BLaER1 treated with 17β-estradiol and CSF1 and Interleukin-3, amounts not matched to agents 10 nM and 100 nM (cell line): ENCODE data around the gene OR2H1.

Source experiments
- H3K27ac ChIP-seq, 11 experiments: shearing (Covaris generic); formaldehyde crosslinking; 2 replicates each; pipeline ENCODE4 v1.8.1; 2022
- H3K27me3 ChIP-seq, 11 experiments: shearing (Covaris generic); formaldehyde crosslinking; 2 replicates each; pipeline ENCODE4 v1.8.1; 2022
- H3K36me3 ChIP-seq, 11 experiments: shearing (Covaris generic); formaldehyde crosslinking; 2 replicates each; pipeline ENCODE4 v1.8.1; 2022
- H3K4me1 ChIP-seq, 10 experiments: shearing (Covaris generic); formaldehyde crosslinking; 2 replicates each; pipeline ENCODE4 v1.8.1; 2022
- H3K4me2 ChIP-seq, 11 experiments: shearing (Covaris generic); formaldehyde crosslinking; 2 replicates each; pipeline ENCODE4 v1.8.1; 2022
- H3K4me3 ChIP-seq, 10 experiments: shearing (Covaris generic); formaldehyde crosslinking; 2 replicates each; pipeline ENCODE4 v1.8.1; 2022
- H3K9ac ChIP-seq, 11 experiments: shearing (Covaris generic); formaldehyde crosslinking; 2 replicates each; pipeline ENCODE4 v1.8.1; 2022
- H3K9me3 ChIP-seq, 11 experiments: shearing (Covaris generic); formaldehyde crosslinking; replicated peaks in 1 of 11; 2 replicates each; pipeline ENCODE4 v1.8.1; 2022
- H4K20me1 ChIP-seq, 11 experiments: shearing (Covaris generic); formaldehyde crosslinking; 2 replicates each; pipeline ENCODE4 v1.8.1; 2022
- Cebpa-rat ChIP-seq, 11 experiments: shearing (Covaris generic); IDR thresholded peaks; 2 replicates each; pipeline ENCODE4 v1.8.1; 2022

OR2H1 gene

DNA sequence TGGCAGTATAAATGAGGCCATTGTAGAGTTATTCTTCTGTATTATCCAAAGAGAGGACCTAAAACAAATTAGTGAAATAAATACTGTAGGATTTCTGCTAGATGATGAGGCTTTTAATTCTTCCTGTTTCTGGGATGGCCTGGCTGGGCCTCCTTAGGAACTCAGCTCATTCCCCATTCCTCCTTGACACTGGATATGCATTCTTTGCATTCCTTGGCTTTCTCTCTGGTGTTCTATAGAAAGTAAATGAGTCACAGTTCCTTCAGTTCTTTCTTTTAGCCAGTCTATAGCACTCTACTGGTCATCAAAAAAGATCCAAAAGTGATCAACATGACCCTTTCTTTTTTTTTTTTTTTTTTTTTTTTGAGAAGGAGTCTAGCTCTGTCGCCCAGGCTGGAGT, 9.3 kb upstream of the OR2H1 start:
- H4K20me1 ChIP-seq, result no peaks in the 10 kb centered on the region
- H3K4me2 ChIP-seq, result no peak overlapping the region
- H3K9me3 ChIP-seq, result peaks cover 9 to 20% (median 14%) of the 10 kb centered on the region in 11 experiments; a peak in 18 of 22 replicates
- no peaks in the 10 kb centered on the region for H3K4me1 ChIP-seq
- H3K27me3 ChIP-seq, result no peaks in the 10 kb centered on the region
- no peak overlapping the region for H3K27ac ChIP-seq
- no peak overlapping the region for H3K4me3 ChIP-seq
- no peak overlapping the region for H3K9ac ChIP-seq
- H3K36me3 ChIP-seq, result no peaks in the 10 kb centered on the region
- TF ChIP-seq Cebpa-rat (IDR thresholded peaks at IDR 0.05), result no peak

DNA sequence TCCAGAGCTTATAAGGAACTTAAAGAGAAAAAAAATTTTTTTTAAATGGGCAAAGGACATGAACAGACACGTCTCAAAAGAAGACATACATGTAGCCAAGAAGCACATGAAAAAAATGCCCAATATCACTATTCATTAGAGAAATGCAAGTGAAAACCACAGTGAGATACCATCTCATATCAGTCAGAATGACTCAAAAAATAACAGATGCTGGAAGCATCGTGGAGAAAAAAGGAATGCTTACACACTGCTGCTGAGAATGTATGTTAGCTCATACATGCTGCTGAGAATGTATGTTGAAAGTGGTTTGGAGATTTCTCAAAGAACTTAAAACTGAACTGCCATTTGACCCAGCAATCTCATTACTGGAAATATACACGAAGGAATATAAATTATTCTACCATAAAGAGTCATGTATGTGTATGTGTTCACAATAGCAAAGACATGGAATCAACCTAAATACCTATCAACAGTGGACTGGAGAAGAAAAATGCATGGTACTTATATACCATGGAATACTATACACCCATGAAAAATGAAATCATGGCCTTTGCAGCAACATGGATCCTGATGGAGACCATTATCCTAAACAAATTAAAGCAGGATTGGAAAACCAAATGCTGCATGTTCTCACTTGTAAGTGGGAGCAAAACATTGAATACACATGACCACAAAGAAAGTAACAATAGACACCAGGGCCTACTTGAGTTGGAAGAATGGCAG, 5.3 kb upstream of the OR2H1 start:
- Histone ChIP-seq H3K4me3 (no peak overlapping the region), H3K9me3 (0 out of 22 replicates have a peak, but pooled peaks cover 0 to 5% (median 0%) of the 10 kb centered on the region in 11 experiments), H3K9ac (no peak overlapping the region), H3K36me3 (no peaks in the 10 kb centered on the region), H3K4me2 (no peak overlapping the region), H4K20me1 (no peaks in the 10 kb centered on the region), H3K27ac (no peak overlapping the region), H3K4me1 (no peaks in the 10 kb centered on the region), H3K27me3 (no peaks in the 10 kb centered on the region)
- no peak for TF ChIP-seq Cebpa-rat (IDR thresholded peaks at IDR 0.05)

DNA sequence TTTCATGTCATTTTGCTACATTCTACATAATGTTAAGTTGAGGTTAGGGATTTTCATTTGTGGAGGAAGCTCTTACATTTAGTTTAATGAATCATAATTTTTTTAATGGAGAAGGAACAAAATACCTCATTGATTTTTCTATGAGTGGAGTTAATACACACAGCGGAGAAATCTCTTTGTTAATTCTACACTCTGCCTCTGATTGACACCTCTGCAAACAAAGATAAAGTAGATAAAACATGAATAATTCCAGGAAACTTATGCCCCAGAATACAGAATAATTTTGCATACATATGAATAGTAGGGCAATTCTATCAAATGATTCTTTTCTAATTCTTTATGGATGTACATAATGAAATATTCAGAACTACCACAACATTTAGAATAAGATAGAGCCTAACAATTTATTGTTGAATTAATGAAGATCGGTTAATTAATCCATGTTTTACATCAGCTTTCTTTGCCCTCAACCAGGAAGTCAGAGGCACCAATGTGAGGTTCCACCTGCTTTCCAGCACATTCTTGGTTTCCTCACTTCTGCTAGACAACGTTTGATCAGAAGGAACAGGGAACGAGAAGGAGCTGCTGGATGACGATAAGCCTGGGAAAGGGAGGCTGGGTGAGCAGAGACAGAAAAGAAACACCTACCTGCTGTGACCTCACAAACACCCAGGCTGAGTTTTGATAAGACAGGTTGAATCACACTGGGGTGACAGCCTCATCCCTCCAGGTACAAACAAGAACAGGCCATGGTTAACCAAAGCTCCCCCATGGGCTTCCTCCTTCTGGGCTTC, 4.3 kb downstream of the OR2H1 start:
- H3K4me1 ChIP-seq, result peaks cover 0 to 10% (median 0%) of the 10 kb centered on the region in 10 experiments; a peak in 3 of 20 replicates
- H3K4me3 ChIP-seq, result no peak overlapping the region
- no peak overlapping the region for H3K4me2 ChIP-seq
- H3K36me3 ChIP-seq, result no peaks in the 10 kb centered on the region
- no peak overlapping the region for H3K9ac ChIP-seq
- no peak for TF ChIP-seq Cebpa-rat (IDR thresholded peaks at IDR 0.05)
- H3K27me3 ChIP-seq, result no peaks in the 10 kb centered on the region
- H4K20me1 ChIP-seq, result no peaks in the 10 kb centered on the region
- H3K9me3 ChIP-seq, result no peaks in the 10 kb centered on the region
- no peak overlapping the region for H3K27ac ChIP-seq

DNA sequence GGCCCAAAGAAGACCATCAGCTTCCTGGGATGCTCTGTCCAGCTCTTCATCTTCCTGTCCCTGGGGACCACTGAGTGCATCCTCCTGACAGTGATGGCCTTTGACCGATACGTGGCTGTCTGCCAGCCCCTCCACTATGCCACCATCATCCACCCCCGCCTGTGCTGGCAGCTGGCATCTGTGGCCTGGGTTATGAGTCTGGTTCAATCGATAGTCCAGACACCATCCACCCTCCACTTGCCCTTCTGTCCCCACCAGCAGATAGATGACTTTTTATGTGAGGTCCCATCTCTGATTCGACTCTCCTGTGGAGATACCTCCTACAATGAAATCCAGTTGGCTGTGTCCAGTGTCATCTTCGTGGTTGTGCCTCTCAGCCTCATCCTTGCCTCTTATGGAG, 5.1 kb downstream of the OR2H1 start:
- Histone ChIP-seq H3K9me3 (no peaks in the 10 kb centered on the region), H3K36me3 (no peaks in the 10 kb centered on the region), H3K4me3 (no peak overlapping the region), H3K4me1 (peaks cover 0 to 10% (median 0%) of the 10 kb centered on the region in 10 experiments; a peak in 3 of 20 replicates), H3K27me3 (no peaks in the 10 kb centered on the region), H4K20me1 (no peaks in the 10 kb centered on the region), H3K9ac (no peak overlapping the region), H3K4me2 (no peak overlapping the region), H3K27ac (no peak overlapping the region)
- no peak for TF ChIP-seq Cebpa-rat (IDR thresholded peaks at IDR 0.05)

DNA sequence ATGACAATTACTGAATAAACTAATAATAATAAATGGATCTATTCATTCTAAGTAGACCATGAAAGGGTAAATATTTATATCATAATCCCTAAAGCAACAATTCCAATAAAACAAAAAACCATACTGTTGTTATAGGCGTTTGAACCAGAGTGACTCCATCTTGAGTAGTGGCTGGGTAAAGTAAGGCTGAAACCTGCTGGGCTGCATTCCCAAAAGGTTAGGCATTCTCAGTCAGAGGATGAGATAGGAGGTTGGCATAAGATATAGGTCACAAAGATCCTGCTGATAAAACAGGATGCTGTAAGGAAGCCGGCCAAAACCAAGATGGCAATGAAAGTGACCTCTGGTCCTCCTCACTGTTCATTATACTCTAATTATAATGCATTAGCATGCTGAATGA, 8.3 kb downstream of the OR2H1 start:
- H4K20me1 ChIP-seq, result no peaks in the 10 kb centered on the region
- no peaks in the 10 kb centered on the region for H3K9me3 ChIP-seq
- no peak overlapping the region for H3K9ac ChIP-seq
- no peak for TF ChIP-seq Cebpa-rat (IDR thresholded peaks at IDR 0.05)
- no peaks in the 10 kb centered on the region for H3K36me3 ChIP-seq
- H3K4me2 ChIP-seq, result no peak overlapping the region
- H3K4me1 ChIP-seq, result peaks cover 0 to 10% (median 0%) of the 10 kb centered on the region in 10 experiments; a peak in 3 of 20 replicates
- no peaks in the 10 kb centered on the region for H3K27me3 ChIP-seq
- H3K4me3 ChIP-seq, result no peak overlapping the region
- no peak overlapping the region for H3K27ac ChIP-seq

DNA sequence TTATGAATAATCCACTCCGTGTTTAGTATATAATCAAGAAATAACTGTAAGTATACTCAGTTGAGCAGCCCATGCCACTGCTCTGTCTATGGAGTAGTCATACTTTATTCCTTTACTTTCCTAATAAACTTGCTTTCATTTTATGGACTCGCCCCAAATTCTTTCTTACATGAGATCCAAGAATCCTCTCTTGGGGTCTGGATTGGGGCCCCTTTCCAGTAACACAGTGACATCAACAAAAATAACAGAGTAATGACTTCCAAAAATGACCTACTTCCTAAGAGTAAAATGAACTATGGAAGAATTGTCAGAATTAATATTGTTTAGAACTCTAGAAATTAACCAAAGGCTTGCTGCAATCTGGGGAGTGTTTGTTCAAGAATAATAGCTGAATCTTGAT, 8.8 kb downstream of the OR2H1 start:
- Histone ChIP-seq H3K4me3 (no peak overlapping the region), H3K36me3 (no peaks in the 10 kb centered on the region), H3K9me3 (no peaks in the 10 kb centered on the region), H3K4me2 (no peak overlapping the region), H3K27me3 (no peaks in the 10 kb centered on the region), H3K9ac (no peak overlapping the region), H4K20me1 (no peaks in the 10 kb centered on the region), H3K27ac (no peak overlapping the region), H3K4me1 (peaks cover 0 to 10% (median 0%) of the 10 kb centered on the region in 10 experiments; a peak in 3 of 20 replicates)
- TF ChIP-seq Cebpa-rat (IDR thresholded peaks at IDR 0.05), result no peak

DNA sequence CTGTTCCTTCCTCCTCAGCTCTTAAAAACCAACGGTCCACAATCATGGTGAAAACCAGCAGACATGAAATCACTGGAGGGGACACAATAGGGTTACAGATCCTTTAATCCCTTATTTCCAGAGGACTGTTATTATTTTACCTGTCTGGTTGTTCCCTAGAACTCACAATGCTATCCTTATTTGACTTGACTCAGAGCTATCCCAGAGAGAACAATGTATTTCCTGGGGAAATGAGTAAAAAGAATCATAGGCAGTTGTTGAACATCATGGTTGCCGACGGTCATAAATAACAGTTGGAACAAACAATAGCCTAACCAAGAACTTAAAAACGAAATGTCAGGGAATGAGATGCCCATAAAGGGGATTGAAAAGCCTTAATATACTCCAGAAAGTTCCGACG, 9.3 kb downstream of the OR2H1 start:
- no peaks in the 10 kb centered on the region for H4K20me1 ChIP-seq
- TF ChIP-seq Cebpa-rat (IDR thresholded peaks at IDR 0.05), result no peak

DNA sequence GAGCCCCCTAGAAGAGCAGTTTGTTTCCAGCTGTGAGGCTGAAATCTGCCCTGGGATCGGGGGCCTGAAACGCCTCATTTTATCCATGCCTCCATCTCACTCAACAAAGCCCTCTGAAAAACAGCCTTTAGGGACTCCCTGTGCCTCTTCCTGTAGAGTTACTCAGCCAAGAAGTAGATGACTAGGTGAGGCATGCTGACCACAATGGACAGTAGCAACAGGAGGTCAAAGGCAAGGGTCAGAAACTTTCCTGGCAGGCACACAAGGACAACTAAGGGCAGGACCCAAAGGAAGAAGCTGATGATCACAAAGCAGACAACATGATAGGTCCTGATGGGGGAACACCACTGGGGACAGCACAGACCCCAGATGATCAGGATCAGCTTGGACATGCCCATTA, 18.0 kb downstream of the OR2H1 start:
- Histone ChIP-seq H3K9ac (no peak overlapping the region), H3K4me3 (no peak overlapping the region), H3K36me3 (no peaks in the 10 kb centered on the region), H3K4me2 (no peak overlapping the region), H3K27me3 (no peaks in the 10 kb centered on the region), H3K9me3 (no peaks in the 10 kb centered on the region; a peak in 1 of 22 replicates), H3K4me1 (no peaks in the 10 kb centered on the region), H4K20me1 (no peaks in the 10 kb centered on the region), H3K27ac (no peak overlapping the region)
- no peak for TF ChIP-seq Cebpa-rat (IDR thresholded peaks at IDR 0.05)

More for the DNA sequence above, 9.3 kb downstream of the OR2H1 start:
- Histone ChIP-seq H3K4me2 (no peak overlapping the region), H3K27ac (no peak overlapping the region), H3K9ac (no peak overlapping the region), H3K36me3 (no peaks in the 10 kb centered on the region), H3K4me1 (peaks cover 0 to 10% (median 0%) of the 10 kb centered on the region in 10 experiments; a peak in 3 of 20 replicates), H3K9me3 (no peaks in the 10 kb centered on the region), H3K27me3 (no peaks in the 10 kb centered on the region), H3K4me3 (no peak overlapping the region)

DNA sequence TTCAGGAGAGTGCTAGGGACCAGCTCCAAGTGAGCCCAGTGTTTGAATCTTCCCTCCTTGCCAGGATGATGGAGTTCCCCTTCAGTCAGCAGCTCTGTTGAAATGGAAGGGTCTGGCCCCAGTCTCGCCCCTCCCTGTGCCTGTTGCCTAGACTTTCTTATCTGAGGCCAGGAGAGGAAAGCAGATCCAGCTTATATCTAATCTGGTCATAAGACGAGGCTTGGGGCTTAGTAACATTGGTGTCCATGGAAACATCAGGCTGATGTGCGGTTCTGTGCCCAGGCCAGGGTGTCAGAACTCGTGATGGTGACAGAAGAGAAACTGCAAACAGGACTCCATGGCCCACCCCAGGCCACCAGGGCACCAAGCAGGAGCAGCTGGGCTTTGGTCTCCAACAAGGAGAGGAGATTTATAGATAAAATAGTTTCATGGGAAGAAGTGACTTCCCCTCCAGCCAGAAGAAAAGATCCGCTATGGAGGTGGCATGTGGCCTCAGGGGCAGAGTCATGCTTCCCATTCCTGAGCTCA, 21.0 kb downstream of the OR2H1 start:
- Histone ChIP-seq H3K27ac (no peak overlapping the region), H3K4me3 (no peak overlapping the region), H3K27me3 (no peaks in the 10 kb centered on the region), H3K9ac (no peak overlapping the region), H3K36me3 (no peaks in the 10 kb centered on the region), H3K4me2 (no peak overlapping the region), H3K4me1 (no peaks in the 10 kb centered on the region), H3K9me3 (peaks cover 0 to 10% (median 8%) of the 10 kb centered on the region in 11 experiments; a peak in 12 of 22 replicates), H4K20me1 (no peaks in the 10 kb centered on the region)
- no peak for TF ChIP-seq Cebpa-rat (IDR thresholded peaks at IDR 0.05)
